CD4-positive, CD25-positive, alpha-beta regulatory T cell (primary cell): Measurements from ENCODE around the gene KIAA1217. TPM values are rescaled to one million over a fixed set of nuclear protein-coding genes. Genes with fewer than 3 reads are reported as not detected.
A peak's percentile ranks its signal among the peaks of the same experiment; 100 is the strongest.

Experiments used
- ATAC-seq, 2 donors: fragments of 150-1000 bp; cut with Tn5 transposase; one replicate each; pipeline ENCODE4 v1.10.0; 2021; ENCODE audit warnings: low read depth in 2 of 2, moderate number of reproducible peaks in 2 of 2, moderate library complexity in 1 of 2
- DNase-seq, 3 donors: peaks; one replicate each; pipeline versions ENCODE4 v3.0.0 to v3.0.0-alpha.2; 2012 to 2022; ENCODE audit warnings: mixed read lengths in 1 of 3
- H3K27ac ChIP-seq: one replicate; pipeline ENCODE4 v1.7.0; 2013; ENCODE audit warnings: mild to moderate bottlenecking, low read length; ENCODE audit not compliant: insufficient read depth, poor library complexity, severe bottlenecking
- H3K27me3 ChIP-seq: one replicate; pipeline ENCODE4 v1.7.0; 2013; ENCODE audit warnings: low read length; ENCODE audit not compliant: control insufficient read depth, insufficient read depth
- H3K36me3 ChIP-seq: one replicate; pipeline ENCODE4 v1.7.0; 2013; ENCODE audit warnings: mild to moderate bottlenecking, low read length, moderate library complexity; ENCODE audit not compliant: control insufficient read depth, insufficient read depth
- H3K4me1 ChIP-seq: 2 replicates; pipeline ENCODE4 v1.7.0; 2013; ENCODE audit warnings: mild to moderate bottlenecking, low read length; ENCODE audit not compliant: insufficient read depth, control insufficient read depth, poor library complexity, severe bottlenecking
- H3K4me3 ChIP-seq: one replicate; pipeline ENCODE4 v1.7.0; 2013; ENCODE audit warnings: low read depth, mild to moderate bottlenecking, low read length, moderate library complexity
- H3K9me3 ChIP-seq, 2 experiments: 1 replicate in 1 of 2; 2 replicates in 1 of 2; pipeline ENCODE4 v1.7.0; 2013; ENCODE audit warnings: low read length in 2 of 2, mild to moderate bottlenecking in 1 of 2, moderate library complexity in 1 of 2; ENCODE audit not compliant: control insufficient read depth in 2 of 2
- H3K27ac Mint-ChIP-seq, 3 donors: one replicate each; pipeline ENCODE4 v1.8.0; 2020 to 2022; ENCODE audit warnings: mild to moderate bottlenecking in 3 of 3, mixed read lengths in 3 of 3, moderate library complexity in 2 of 3
- H3K27me3 Mint-ChIP-seq: one replicate; pipeline ENCODE4 v1.8.0; 2022; ENCODE audit warnings: mild to moderate bottlenecking, mixed read lengths
- H3K36me3 Mint-ChIP-seq: one replicate; pipeline ENCODE4 v1.8.0; 2020; ENCODE audit warnings: mixed read lengths
- H3K4me1 Mint-ChIP-seq, 4 donors: one replicate each; pipeline ENCODE4 v1.8.0; 2020 to 2022; ENCODE audit warnings: mixed read lengths in 4 of 4, mild to moderate bottlenecking in 1 of 4
- H3K4me3 Mint-ChIP-seq, 4 donors: one replicate each; pipeline ENCODE4 v1.8.0; 2020 to 2022; ENCODE audit warnings: mild to moderate bottlenecking in 4 of 4, mixed read lengths in 4 of 4, moderate library complexity in 3 of 4
- H3K9me3 Mint-ChIP-seq, 7 donors: one replicate each; pipeline ENCODE4 v1.8.0; 2020 to 2022; ENCODE audit warnings: mixed read lengths in 7 of 7, mild to moderate bottlenecking in 3 of 7, moderate library complexity in 2 of 7
- polyA plus RNA-seq, 4 donors: library from polyadenylated mRNA; unstranded; fragments of 300-500 nt; fragmentation: Illumina TruSeq; gene quantifications; one replicate each; pipeline ENCODE4 v1.2.3, GENCODE V29; 2021
- total RNA-seq: library from RNA; stranded (reverse); gene quantifications from one replicate; pipeline ENCODE4 v1.2.3, GENCODE V29; 2022

Gene KIAA1217, protein sequence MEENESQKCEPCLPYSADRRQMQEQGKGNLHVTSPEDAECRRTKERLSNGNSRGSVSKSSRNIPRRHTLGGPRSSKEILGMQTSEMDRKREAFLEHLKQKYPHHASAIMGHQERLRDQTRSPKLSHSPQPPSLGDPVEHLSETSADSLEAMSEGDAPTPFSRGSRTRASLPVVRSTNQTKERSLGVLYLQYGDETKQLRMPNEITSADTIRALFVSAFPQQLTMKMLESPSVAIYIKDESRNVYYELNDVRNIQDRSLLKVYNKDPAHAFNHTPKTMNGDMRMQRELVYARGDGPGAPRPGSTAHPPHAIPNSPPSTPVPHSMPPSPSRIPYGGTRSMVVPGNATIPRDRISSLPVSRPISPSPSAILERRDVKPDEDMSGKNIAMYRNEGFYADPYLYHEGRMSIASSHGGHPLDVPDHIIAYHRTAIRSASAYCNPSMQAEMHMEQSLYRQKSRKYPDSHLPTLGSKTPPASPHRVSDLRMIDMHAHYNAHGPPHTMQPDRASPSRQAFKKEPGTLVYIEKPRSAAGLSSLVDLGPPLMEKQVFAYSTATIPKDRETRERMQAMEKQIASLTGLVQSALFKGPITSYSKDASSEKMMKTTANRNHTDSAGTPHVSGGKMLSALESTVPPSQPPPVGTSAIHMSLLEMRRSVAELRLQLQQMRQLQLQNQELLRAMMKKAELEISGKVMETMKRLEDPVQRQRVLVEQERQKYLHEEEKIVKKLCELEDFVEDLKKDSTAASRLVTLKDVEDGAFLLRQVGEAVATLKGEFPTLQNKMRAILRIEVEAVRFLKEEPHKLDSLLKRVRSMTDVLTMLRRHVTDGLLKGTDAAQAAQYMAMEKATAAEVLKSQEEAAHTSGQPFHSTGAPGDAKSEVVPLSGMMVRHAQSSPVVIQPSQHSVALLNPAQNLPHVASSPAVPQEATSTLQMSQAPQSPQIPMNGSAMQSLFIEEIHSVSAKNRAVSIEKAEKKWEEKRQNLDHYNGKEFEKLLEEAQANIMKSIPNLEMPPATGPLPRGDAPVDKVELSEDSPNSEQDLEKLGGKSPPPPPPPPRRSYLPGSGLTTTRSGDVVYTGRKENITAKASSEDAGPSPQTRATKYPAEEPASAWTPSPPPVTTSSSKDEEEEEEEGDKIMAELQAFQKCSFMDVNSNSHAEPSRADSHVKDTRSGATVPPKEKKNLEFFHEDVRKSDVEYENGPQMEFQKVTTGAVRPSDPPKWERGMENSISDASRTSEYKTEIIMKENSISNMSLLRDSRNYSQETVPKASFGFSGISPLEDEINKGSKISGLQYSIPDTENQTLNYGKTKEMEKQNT (N-terminal part only)
- 0.10 TPM for total RNA-seq
- not detected for polyA plus RNA-seq

DNA sequence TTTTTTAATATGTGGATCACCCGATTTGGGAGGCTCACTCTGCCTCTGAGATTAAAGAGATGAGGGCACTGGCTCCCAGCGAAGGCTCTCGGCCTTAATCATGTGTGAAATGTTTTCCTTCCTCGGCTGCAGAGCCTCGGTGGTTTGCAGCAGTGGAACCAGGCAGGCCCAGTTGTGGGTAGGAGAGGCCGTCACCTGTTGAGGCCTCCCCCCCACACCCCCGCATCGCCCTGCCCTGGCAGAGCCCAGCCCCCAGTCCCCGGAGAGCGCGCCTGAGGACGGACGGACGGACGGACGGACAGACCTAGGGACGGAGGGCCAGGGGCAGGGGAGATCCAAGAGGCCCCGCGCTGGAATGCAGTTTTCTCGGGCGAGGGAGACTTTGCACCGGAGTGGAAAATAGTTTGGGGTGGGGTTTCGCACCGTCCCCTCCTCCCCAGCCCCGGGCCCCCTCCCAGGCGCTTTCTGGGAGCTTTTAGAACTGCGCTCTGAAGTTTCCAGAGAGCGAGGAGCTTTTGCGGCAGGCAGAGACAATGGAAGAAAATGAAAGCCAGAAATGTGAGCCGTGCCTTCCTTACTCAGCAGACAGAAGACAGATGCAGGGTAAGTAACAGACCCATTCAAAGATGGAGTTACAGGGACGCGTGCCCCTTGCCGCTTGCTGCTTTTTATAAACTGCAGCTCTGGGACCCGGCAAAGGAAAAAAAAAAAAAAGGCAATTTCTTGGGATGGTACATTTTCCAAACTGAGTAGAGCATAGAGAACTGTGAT lies at the start of gene KIAA1217:
TSS of gene KIAA1217 (plus strand) at position 478 of the 771 bp plus-strand sequence. CDS start at position 534, 56 bp downstream.
- Histone ChIP-seq H3K4me3 (no peak within 1 kb of the TSS), H3K27me3 (peaks cover 10% of the 10 kb centered on the region), H3K27ac (no peak within 1 kb of the TSS), H3K9me3 (no peaks in the 10 kb centered on the region), H3K36me3 (no peaks in the 10 kb centered on the region), H3K4me1 (no peaks in the 10 kb centered on the region)
- ATAC-seq, result no peak
- H3K36me3 Mint-ChIP-seq, result no peaks in the 10 kb centered on the region
- H3K27me3 Mint-ChIP-seq, result peaks cover 40% of the 10 kb centered on the region
- peak within 1 kb of the TSS in 3 of 4 donors; percentile 1 to 69 (median 62) for H3K4me3 Mint-ChIP-seq
- DNase-seq, result no peak
- peaks cover 0 to 14% (median 5%) of the 10 kb centered on the region in 4 donors for H3K4me1 Mint-ChIP-seq
- H3K27ac Mint-ChIP-seq, result peak within 1 kb of the TSS in 1 of 3 donors; percentile 81
- H3K9me3 Mint-ChIP-seq, result peaks cover 0 to 4% (median 2%) of the 10 kb centered on the region in 7 donors

DNA sequence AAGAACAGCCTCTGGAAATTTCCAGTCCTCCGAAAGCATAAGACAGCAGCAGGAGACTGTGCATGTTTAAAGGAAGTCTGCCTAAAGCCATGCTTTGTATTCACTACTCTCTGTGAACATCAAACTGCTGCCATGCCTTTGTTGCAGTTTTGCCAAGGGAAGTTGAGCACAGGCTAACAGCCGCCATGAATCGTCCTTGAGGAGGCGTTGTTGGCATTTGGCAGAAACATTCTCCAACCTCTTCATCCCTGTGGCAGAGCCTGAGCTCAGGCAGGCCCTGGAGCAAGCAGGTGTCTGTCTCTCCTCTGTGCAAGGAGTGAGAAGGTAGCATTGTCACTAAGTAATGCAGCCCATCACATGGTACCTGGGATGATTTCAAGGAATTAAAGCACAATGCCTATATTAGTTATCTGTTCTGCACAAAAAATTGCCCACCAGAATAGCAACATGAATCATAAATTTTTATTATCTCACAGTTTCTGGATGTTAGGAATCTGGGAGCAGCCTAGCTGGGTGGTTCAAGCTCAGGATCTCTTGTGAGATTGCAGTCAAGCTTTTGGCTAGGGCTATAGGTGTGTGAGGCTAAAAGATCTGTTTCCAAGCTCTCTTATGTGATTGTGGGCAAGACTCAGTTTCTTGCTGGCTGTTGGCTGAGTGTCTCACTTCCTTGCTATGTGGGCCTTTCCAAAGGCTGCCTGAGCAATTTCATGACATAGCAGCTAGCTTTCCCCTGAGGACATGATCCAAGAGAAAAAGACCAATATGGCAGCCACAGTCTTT lies 46.5 kb upstream of the KIAA1217 start:
- H3K27me3 ChIP-seq, result no peaks in the 10 kb centered on the region
- H3K27ac ChIP-seq, result no peak overlapping the region
- no peak overlapping the region for H3K4me3 ChIP-seq
- no peaks in the 10 kb centered on the region for H3K9me3 ChIP-seq
- Mint-ChIP-seq H3K4me1 (no peaks in the 10 kb centered on the region), H3K4me3 (no peak overlapping the region), H3K9me3 (peaks cover 0 to 10% (median 5%) of the 10 kb centered on the region in 7 donors), H3K36me3 (no peaks in the 10 kb centered on the region), H3K27me3 (no peaks in the 10 kb centered on the region), H3K27ac (no peak overlapping the region)
- DNase-seq (no peak), ATAC-seq (no peak)
- no peaks in the 10 kb centered on the region for H3K36me3 ChIP-seq
- H3K4me1 ChIP-seq, result no peaks in the 10 kb centered on the region

DNA sequence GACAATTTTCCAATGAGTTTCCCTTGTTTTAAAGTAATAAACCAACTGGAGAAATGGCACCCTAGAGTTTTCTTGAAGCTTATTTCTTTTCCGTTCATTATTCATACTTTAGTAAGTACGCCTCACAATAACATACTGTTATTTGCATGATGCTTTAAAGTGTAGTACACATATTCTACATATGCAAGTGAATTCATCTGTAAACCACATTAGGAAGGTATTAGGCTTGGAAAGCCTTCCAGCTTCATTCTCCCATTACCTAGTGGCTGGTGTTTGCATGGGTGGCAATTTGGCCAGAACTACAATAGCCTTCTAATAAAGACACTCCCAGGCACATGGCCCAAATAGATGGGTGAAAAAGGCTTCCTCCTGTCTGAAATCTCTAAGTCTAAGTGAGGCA lies 45.5 kb upstream of the KIAA1217 start:
- H3K4me1 ChIP-seq, result no peaks in the 10 kb centered on the region
- ATAC-seq, result no peak
- no peak overlapping the region for H3K4me3 ChIP-seq
- Mint-ChIP-seq H3K27me3 (no peaks in the 10 kb centered on the region), H3K9me3 (peaks cover 0 to 8% (median 2%) of the 10 kb centered on the region in 7 donors), H3K27ac (no peak overlapping the region), H3K4me1 (no peaks in the 10 kb centered on the region), H3K4me3 (no peak overlapping the region), H3K36me3 (no peaks in the 10 kb centered on the region)
- H3K27me3 ChIP-seq, result no peaks in the 10 kb centered on the region
- DNase-seq, result no peak
- H3K27ac ChIP-seq, result no peak overlapping the region
- no peaks in the 10 kb centered on the region for H3K9me3 ChIP-seq
- no peaks in the 10 kb centered on the region for H3K36me3 ChIP-seq

DNA sequence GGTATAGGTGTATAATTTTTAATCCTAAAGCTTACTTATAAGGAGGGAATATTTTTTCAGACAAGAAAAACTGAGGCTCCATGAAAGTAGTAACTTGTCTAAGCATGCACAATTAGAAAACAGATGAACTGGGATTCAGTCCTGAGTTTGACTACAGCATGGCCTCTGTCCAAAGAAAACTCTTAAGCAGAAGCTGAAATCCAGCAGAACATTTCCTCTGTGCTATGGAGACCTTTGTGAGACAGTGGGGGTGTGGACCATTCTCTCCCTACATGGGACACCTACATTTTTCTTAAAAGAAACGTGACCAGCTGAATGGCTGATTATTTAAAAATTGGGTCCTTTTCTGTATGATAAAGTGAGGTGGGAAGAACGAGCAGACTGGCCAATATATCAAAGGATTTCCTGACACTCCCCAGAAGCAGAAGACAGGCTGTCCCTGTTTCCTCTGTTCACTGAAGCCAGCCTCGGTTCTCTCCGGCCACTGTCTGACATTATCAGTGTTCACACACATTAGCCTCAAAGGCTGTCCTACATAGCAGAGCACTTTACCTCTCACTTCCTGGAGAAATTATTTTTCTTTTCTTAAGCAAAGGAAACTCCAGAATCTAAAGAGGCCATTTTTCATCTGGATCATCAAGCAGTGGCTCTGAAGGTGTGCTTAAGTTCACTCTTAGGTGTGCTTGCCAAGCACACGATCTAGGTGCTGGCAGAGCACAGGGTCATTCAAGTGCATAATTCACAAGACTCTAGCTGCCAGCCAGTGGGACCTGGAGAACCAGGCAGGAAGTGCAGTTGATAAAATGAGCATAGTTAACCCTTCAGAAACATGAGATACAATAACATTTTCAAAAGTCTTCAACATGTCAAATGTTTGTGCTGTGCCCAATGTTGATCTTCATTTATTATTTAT lies 40.4 kb upstream of the KIAA1217 start:
- Mint-ChIP-seq H3K27ac (no peak overlapping the region), H3K9me3 (peaks cover 0 to 8% (median 0%) of the 10 kb centered on the region in 7 donors), H3K4me1 (no peaks in the 10 kb centered on the region), H3K27me3 (peaks cover 4% of the 10 kb centered on the region), H3K36me3 (no peaks in the 10 kb centered on the region), H3K4me3 (no peak overlapping the region)
- ATAC-seq (no peak), DNase-seq (no peak)
- Histone ChIP-seq H3K27me3 (no peaks in the 10 kb centered on the region), H3K36me3 (no peaks in the 10 kb centered on the region), H3K4me1 (no peaks in the 10 kb centered on the region), H3K4me3 (no peak overlapping the region), H3K9me3 (no peaks in the 10 kb centered on the region), H3K27ac (no peak overlapping the region)

DNA sequence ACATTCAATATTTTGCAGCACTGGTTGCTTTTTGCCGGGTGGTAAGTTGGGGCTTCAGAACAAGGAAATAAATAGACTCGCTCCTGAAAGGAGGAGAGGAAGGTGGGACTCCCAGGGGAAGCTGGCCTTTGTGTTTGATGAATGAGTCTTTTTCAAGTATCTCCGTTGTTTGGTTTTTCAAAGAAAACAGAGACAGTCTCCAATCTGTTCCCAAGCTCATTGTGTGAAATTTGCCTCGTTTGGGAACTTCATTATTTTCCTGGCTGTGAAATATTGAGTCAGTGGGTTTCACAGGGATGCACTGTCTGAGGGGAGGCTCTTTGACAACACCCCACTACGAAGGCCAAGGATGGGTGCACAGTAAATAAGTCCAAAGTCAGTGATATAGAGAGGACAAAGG lies 38.7 kb upstream of the KIAA1217 start:
- Mint-ChIP-seq H3K27me3 (peaks cover 4% of the 10 kb centered on the region), H3K4me1 (no peaks in the 10 kb centered on the region), H3K4me3 (no peak overlapping the region), H3K9me3 (peaks cover 0 to 9% (median 0%) of the 10 kb centered on the region in 7 donors), H3K36me3 (no peaks in the 10 kb centered on the region), H3K27ac (no peak overlapping the region)
- ATAC-seq (no peak), DNase-seq (no peak)
- H3K27me3 ChIP-seq, result no peaks in the 10 kb centered on the region
- no peaks in the 10 kb centered on the region for H3K4me1 ChIP-seq
- H3K36me3 ChIP-seq, result no peaks in the 10 kb centered on the region
- H3K27ac ChIP-seq, result no peak overlapping the region
- H3K9me3 ChIP-seq, result no peaks in the 10 kb centered on the region
- no peak overlapping the region for H3K4me3 ChIP-seq

DNA sequence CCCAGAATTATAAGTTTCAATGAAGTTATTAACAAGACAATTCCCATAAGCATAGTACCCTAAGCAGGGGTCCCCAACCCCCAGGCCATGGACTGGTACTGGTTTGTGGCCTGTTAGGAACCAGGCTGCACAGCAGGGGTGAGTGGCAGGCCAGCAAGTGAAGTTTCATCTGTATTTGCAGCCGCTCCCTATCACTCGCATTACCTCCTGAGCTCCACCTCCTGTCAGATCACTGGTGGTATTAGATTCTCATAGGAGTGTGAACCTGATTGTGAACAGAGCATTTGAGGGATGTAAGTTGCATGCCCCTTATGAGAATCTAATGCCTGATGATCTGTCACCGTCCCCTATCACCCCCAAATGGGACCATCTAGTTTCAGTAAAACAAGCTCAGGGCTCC lies 36.0 kb upstream of the KIAA1217 start:
- no peaks in the 10 kb centered on the region for H3K27me3 ChIP-seq
- H3K4me1 Mint-ChIP-seq, result no peaks in the 10 kb centered on the region
- H3K4me1 ChIP-seq, result no peaks in the 10 kb centered on the region
- H3K9me3 Mint-ChIP-seq, result peaks cover 0 to 5% (median 1%) of the 10 kb centered on the region in 7 donors
- H3K4me3 Mint-ChIP-seq, result no peak overlapping the region
- H3K27ac Mint-ChIP-seq, result no peak overlapping the region
- ATAC-seq, result no peak
- H3K36me3 Mint-ChIP-seq, result no peaks in the 10 kb centered on the region
- H3K27ac ChIP-seq, result no peak overlapping the region
- no peak for DNase-seq
- no peaks in the 10 kb centered on the region for H3K36me3 ChIP-seq
- H3K27me3 Mint-ChIP-seq, result peaks cover 4% of the 10 kb centered on the region
- no peak overlapping the region for H3K4me3 ChIP-seq
- H3K9me3 ChIP-seq, result no peaks in the 10 kb centered on the region
